Measurements from ENCODE around the gene CELF5. TPM values are rescaled to one million over a fixed set of nuclear protein-coding genes. Genes with fewer than 3 reads are reported as not detected.

Gene CELF5
- 0.18 and 0.69 TPM in 2 replicates for total RNA-seq (2011; cell fraction: chromatin; rRNA removed; ENCODE audit: low replicate concordance)
- 0.50 and 0.53 TPM in 2 replicates for total RNA-seq (2011; cell fraction: nucleolus; rRNA removed)
- total RNA-seq (2011; cell fraction: nucleoplasm; rRNA removed) = 0.81 and 0.99 TPM in 2 replicates
- total RNA-seq (2014; rRNA removed) (0.05 and 0.73 TPM in 2 replicates), total RNA-seq (2014; rRNA removed; fragmentation: Illumina TruSeq; extraction: Trizol) (0.07 and 0.26 TPM in 2 replicates), total RNA-seq (2015; rRNA removed; fragmentation: Illumina TruSeq; extraction: Trizol) (0.36 and 0.41 TPM in 2 replicates), total RNA-seq (2021) (0.29 and 0.49 TPM in 2 replicates), polyA plus RNA-seq (2011; rRNA removed) (0.28 and 0.38 TPM in 2 replicates), polyA plus RNA-seq (2014; fragmentation: Illumina TruSeq; extraction: Trizol) (0.22 and 0.39 TPM in 2 replicates), polyA plus RNA-seq (2014; fragmentation: Nextera tagmentation; extraction: Ambion mirVana) (under 1 TPM; 0.01 to 0.07 TPM), polyA plus RNA-seq (2014; rRNA removed) (0.27 and 0.56 TPM in 2 replicates), polyA minus RNA-seq (2011; rRNA and poly(A)+ RNA removed) (0.18 and 0.30 TPM in 2 replicates), Bru-seq, nascent RNA (percentile 24 among the genes with signal in this experiment), BruChase-seq, experiment 1, labeled RNA remaining after a 2-hour chase (percentile 16 among the genes with signal in this experiment), BruChase-seq, experiment 2, labeled RNA remaining after a 6-hour chase (percentile 16 among the genes with signal in this experiment)
- 0.21 and 0.25 TPM in 2 replicates for polyA plus RNA-seq (2011; cell fraction: cytosol; rRNA removed)
- polyA plus RNA-seq (2011; cell fraction: nucleus; rRNA removed) = 1.4 and 2.7 TPM in 2 replicates
- polyA plus RNA-seq (2012) = 0.52 and 0.54 TPM in 2 replicates
- not detected in 2 replicates for polyA minus RNA-seq (2011; cell fraction: cytosol; rRNA and poly(A)+ RNA removed)
- polyA minus RNA-seq (2011; cell fraction: nucleus; rRNA and poly(A)+ RNA removed) = 0.27 and 0.44 TPM in 2 replicates
- long read RNA-seq, experiment 1, partial matches to known transcripts = 0 of 1 reads
- long read RNA-seq, experiment 1, other reads (novel, unspliced or antisense) = 1 of 1 reads
- long read RNA-seq, experiment 2 = 0 reads
- long read RNA-seq, experiment 3 = 0 reads

DNA sequence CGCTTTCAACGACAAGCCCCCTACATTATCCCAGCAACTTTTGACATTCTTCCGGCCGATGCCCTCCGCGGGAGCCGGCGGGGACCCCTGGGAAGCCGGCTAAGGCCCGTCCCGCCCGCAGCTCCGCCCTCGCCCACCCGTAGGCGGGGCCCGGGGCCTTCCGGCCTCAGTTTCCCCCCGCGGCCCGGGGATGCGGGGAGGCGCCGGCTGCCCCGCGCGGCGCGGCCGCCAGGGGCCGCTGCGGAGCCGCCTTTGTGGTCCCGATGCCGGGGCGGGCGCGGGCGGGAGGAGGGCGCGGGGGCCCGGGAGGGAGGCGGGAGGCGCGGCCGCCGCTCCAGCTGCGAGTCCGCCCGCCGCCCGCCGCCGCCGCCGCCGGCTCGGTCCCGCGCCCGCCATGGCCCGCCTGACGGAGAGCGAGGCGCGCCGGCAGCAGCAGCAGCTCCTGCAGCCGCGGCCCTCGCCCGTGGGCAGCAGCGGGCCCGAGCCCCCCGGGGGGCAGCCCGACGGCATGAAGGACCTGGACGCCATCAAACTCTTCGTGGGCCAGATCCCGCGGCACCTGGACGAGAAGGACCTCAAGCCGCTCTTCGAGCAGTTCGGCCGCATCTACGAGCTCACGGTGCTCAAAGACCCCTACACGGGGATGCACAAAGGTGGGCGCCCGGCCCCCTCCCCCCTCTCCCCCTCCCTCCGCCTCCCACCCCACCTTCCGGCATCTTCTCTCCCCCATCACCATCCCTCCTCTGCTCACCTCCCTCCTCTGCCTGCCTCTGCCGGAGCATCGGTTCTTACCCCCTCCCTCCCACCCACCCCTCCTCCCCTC is at the start of gene CELF5:
Gene CELF5 (plus strand): TSS at position 316 of the 823 bp plus-strand sequence. CDS start 79 bp downstream, at position 395.
- Histone ChIP-seq H3K79me2 (ENCODE audit: control insufficient read depth, insufficient read depth, low read length) (no peaks in the 10 kb centered on the region), H4K20me1 (replicated peaks; ENCODE audit: control insufficient read depth, insufficient read depth, low read length) (peaks cover 5% of the 10 kb centered on the region; the same call in 1 of the 2 replicates), H2AFZ (ENCODE audit: low read depth, low read length) (no peak within 1 kb of the TSS), H3K9me1 (ENCODE audit: control insufficient read depth, insufficient read depth, low read length) (no peaks in the 10 kb centered on the region), H3K27ac (ENCODE audit: extremely low read depth, low read depth, low read length) (no peak within 1 kb of the TSS), H3K4me1 (replicated peaks in 1 of 2; ENCODE audit: control insufficient read depth in 2 of 2, insufficient read depth in 2 of 2, low read length in 2 of 2) (peaks cover 0 to 29% of the 10 kb centered on the region in 2 experiments; a peak in 2 of 5 replicates), H3K4me2 (ENCODE audit: insufficient read depth, low read length) (no peak within 1 kb of the TSS; the same call in 1 of the 2 replicates), H3K27me3 (ENCODE audit: control insufficient read depth in 2 of 2, insufficient read depth in 2 of 2, low read length in 2 of 2) (peaks cover 6 to 32% of the 10 kb centered on the region in 2 experiments; a peak in 3 of 5 replicates), H3K9me3 (replicated peaks; ENCODE audit: control insufficient read depth, insufficient read depth, low read depth, low read length) (no peaks in the 10 kb centered on the region), H3K4me3 (peak within 1 kb of the TSS; percentile 25; the same call in 1 of the 2 replicates), H3K36me3 (ENCODE audit: control insufficient read depth, insufficient read depth, low read length) (no peaks in the 10 kb centered on the region), H3K9ac (ENCODE audit: insufficient read depth in 1 of 2, low read depth in 2 of 2, low read length in 2 of 2) (peak within 1 kb of the TSS in 1 of 2 experiments; percentile 76; a peak in 2 of 4 replicates)
- no peak for FAIRE-seq
- 3% methylated on average over 43 of the region's 94 CpGs for WGBS (ENCODE audit: insufficient coverage, low coverage, missing lambda C conversion rate)
- BruUV-seq (replicated peaks) = no TSS peak
- ATAC-seq = peak; percentile 85
- ChIA-PET POLR2A (no interaction called here), CTCF (ENCODE audit: low intra/inter-chr PET ratio) (interaction anchor here (0.5 kb wide), 2 partner anchors 82 to 148 kb away, joined by 3 read pairs; no protein-coding TSS in a partner anchor)
- intact Hi-C loops (cut with micrococcal nuclease) = no loop called here
- in situ Hi-C loops (cut with MboI) = no loop called here
- DNase-seq (ENCODE audit: extremely low read depth in 1 of 4, low spot score in 3 of 4) = peak; percentile 72 to 97 (median 93)
- TF ChIP-seq ZBTB7A (IDR thresholded peaks at IDR 0.05; ENCODE audit: borderline replicate concordance, control insufficient read depth, low read depth, low read length) = peak; percentile 75; the same call in 1 of the 2 replicates
- no peak for TF ChIP-seq ZNF696 (CRISPR knock-in tag; conservative IDR thresholded peaks at IDR 0.05)
- TF ChIP-seq EGR1 (conservative IDR thresholded peaks at IDR 0.05) = no peak
- TF ChIP-seq, protein P1, sequence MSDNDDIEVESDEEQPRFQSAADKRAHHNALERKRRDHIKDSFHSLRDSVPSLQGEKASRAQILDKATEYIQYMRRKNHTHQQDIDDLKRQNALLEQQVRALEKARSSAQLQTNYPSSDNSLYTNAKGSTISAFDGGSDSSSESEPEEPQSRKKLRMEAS (CRISPR knock-in tag; IDR thresholded peaks at IDR 0.05) = no peak
- no peak for TF ChIP-seq RHOXF2B (CRISPR knock-in tag; conservative IDR thresholded peaks at IDR 0.05)
- TF ChIP-seq CCNT2 (IDR thresholded peaks at IDR 0.05; ENCODE audit: borderline replicate concordance, extremely low read depth, insufficient read length, low read depth, low read length) = peak; percentile 20
- TF ChIP-seq MTA1 (IDR thresholded peaks at IDR 0.05; ENCODE audit: borderline replicate concordance) = no peak
- 0 out of 2 replicates have a peak, but pooled peaks have one; percentile 29 for TF ChIP-seq ADNP (tag; IDR thresholded peaks at IDR 0.05)
- TF ChIP-seq EHMT2 (IDR thresholded peaks at IDR 0.05) = no peak
- TF ChIP-seq, protein P2, sequence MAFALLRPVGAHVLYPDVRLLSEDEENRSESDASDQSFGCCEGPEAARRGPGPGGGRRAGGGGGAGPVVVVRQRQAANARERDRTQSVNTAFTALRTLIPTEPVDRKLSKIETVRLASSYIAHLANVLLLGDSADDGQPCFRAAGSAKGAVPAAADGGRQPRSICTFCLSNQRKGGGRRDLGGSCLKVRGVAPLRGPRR (CRISPR knock-in tag; IDR thresholded peaks at IDR 0.05) = no peak
- TF ChIP-seq KAT7 (CRISPR knock-in tag; IDR thresholded peaks at IDR 0.05; ENCODE audit: borderline replicate concordance) = no peak
- no peak for TF ChIP-seq PHF20 (IDR thresholded peaks at IDR 0.05; ENCODE audit: partially characterized antibody)
- TF ChIP-seq, protein P3, sequence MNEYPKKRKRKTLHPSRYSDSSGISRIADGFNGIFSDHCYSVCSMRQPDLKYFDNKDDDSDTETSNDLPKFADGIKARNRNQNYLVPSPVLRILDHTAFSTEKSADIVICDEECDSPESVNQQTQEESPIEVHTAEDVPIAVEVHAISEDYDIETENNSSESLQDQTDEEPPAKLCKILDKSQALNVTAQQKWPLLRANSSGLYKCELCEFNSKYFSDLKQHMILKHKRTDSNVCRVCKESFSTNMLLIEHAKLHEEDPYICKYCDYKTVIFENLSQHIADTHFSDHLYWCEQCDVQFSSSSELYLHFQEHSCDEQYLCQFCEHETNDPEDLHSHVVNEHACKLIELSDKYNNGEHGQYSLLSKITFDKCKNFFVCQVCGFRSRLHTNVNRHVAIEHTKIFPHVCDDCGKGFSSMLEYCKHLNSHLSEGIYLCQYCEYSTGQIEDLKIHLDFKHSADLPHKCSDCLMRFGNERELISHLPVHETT (CRISPR knock-in tag; conservative IDR thresholded peaks at IDR 0.05 in 1 of 2, IDR thresholded peaks at IDR 0.05 in 1 of 2) = 0 out of 4 replicates have a peak, but pooled peaks of 1 of the 2 experiments have one; percentile 38
- TF ChIP-seq CBX5 (IDR thresholded peaks at IDR 0.05; ENCODE audit: borderline replicate concordance, low read depth) = no peak

Measured in K562 (cell line).